ENCODE results near the gene ARHGEF28. TPM values are rescaled to one million over a fixed set of nuclear protein-coding genes. Genes with fewer than 3 reads are reported as not detected.

Gene ARHGEF28
- total RNA-seq, 1 experiment from 2014 or later, result 6.1 TPM

GRCh38 chr5:73719632-73720031, 93.6 kb downstream of the ARHGEF28 start:
- no peak overlapping the region for H2AFZ ChIP-seq (ENCODE audit: low read depth, low read length, poor library complexity, severe bottlenecking)
- intact Hi-C loops (cut with micrococcal nuclease), result no loop called here
- RAD21 ChIA-PET (ENCODE audit: low non-redundant PET in 1 of 2, low total read pairs in 2 of 2, uncharacterized antibody in 2 of 2, unreplicated experiment in 2 of 2), result no interaction called here
- BruUV-seq (replicated peaks), result no TSS peak
- H3K9ac ChIP-seq (ENCODE audit: low read length), result no peak overlapping the region
- no peak for TF ChIP-seq POLR2AphosphoS5 (IDR thresholded peaks at IDR 0.05; ENCODE audit: low read depth, low read length)
- TF ChIP-seq TCF7L2 (IDR thresholded peaks at IDR 0.05; ENCODE audit: borderline replicate concordance, extremely low read depth, insufficient read depth, insufficient read length), result no peak
- no peak for TF ChIP-seq FOSL1 (IDR thresholded peaks at IDR 0.05; ENCODE audit: low read depth)
- TF ChIP-seq, protein P1, sequence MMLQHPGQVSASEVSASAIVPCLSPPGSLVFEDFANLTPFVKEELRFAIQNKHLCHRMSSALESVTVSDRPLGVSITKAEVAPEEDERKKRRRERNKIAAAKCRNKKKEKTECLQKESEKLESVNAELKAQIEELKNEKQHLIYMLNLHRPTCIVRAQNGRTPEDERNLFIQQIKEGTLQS (IDR thresholded peaks at IDR 0.05), result no peak
- no peak for TF ChIP-seq SP1 (IDR thresholded peaks at IDR 0.05; ENCODE audit: low read depth)
- TF ChIP-seq, protein P2, sequence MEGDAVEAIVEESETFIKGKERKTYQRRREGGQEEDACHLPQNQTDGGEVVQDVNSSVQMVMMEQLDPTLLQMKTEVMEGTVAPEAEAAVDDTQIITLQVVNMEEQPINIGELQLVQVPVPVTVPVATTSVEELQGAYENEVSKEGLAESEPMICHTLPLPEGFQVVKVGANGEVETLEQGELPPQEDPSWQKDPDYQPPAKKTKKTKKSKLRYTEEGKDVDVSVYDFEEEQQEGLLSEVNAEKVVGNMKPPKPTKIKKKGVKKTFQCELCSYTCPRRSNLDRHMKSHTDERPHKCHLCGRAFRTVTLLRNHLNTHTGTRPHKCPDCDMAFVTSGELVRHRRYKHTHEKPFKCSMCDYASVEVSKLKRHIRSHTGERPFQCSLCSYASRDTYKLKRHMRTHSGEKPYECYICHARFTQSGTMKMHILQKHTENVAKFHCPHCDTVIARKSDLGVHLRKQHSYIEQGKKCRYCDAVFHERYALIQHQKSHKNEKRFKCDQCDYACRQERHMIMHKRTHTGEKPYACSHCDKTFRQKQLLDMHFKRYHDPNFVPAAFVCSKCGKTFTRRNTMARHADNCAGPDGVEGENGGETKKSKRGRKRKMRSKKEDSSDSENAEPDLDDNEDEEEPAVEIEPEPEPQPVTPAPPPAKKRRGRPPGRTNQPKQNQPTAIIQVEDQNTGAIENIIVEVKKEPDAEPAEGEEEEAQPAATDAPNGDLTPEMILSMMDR (IDR thresholded peaks at IDR 0.05 in 2 of 3, conservative IDR thresholded peaks at IDR 0.05 in 1 of 3; ENCODE audit: borderline replicate concordance in 1 of 3, insufficient read depth in 1 of 3, low read depth in 2 of 3, low read length in 2 of 3), result no peak
- TF ChIP-seq CBX3 (IDR thresholded peaks at IDR 0.05; ENCODE audit: low read depth), result no peak
- no peak for TF ChIP-seq ELF1 (IDR thresholded peaks at IDR 0.05; ENCODE audit: borderline replicate concordance, low read depth)
- TF ChIP-seq ZFX (IDR thresholded peaks at IDR 0.05), result no peak
- no peak for TF ChIP-seq RAD21 (IDR thresholded peaks at IDR 0.05; ENCODE audit: low read depth)
- TF ChIP-seq YY1 (IDR thresholded peaks at IDR 0.05; ENCODE audit: extremely low read depth, insufficient replicate concordance, low read depth, low read length), result no peak
- no peak for TF ChIP-seq EZH2phosphoT487 (IDR thresholded peaks at IDR 0.05; ENCODE audit: borderline replicate concordance)
- no peak for TF ChIP-seq SRF (IDR thresholded peaks at IDR 0.05; ENCODE audit: low read depth)
- no peak for TF ChIP-seq EZH2 (IDR thresholded peaks at IDR 0.05)
- no peak for TF ChIP-seq REST (IDR thresholded peaks at IDR 0.05; ENCODE audit: low read depth)
- no peak for TF ChIP-seq ZNF274 (IDR thresholded peaks at IDR 0.05; ENCODE audit: low read depth, low read length)
- no peak for TF ChIP-seq EGR1 (IDR thresholded peaks at IDR 0.05; ENCODE audit: low read depth)
- TF ChIP-seq, protein P3, sequence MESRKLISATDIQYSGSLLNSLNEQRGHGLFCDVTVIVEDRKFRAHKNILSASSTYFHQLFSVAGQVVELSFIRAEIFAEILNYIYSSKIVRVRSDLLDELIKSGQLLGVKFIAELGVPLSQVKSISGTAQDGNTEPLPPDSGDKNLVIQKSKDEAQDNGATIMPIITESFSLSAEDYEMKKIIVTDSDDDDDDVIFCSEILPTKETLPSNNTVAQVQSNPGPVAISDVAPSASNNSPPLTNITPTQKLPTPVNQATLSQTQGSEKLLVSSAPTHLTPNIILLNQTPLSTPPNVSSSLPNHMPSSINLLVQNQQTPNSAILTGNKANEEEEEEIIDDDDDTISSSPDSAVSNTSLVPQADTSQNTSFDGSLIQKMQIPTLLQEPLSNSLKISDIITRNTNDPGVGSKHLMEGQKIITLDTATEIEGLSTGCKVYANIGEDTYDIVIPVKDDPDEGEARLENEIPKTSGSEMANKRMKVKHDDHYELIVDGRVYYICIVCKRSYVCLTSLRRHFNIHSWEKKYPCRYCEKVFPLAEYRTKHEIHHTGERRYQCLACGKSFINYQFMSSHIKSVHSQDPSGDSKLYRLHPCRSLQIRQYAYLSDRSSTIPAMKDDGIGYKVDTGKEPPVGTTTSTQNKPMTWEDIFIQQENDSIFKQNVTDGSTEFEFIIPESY (IDR thresholded peaks at IDR 0.05; ENCODE audit: extremely low read depth, insufficient replicate concordance, low read length), result no peak
- no peak for TF ChIP-seq JUND (IDR thresholded peaks at IDR 0.05)
- TF ChIP-seq CEBPB (IDR thresholded peaks at IDR 0.05; ENCODE audit: low read depth), result no peak
- no peaks in the 10 kb centered on the region for H3K4me1 ChIP-seq (ENCODE audit: control insufficient read depth in 1 of 2, insufficient read depth in 2 of 2, low read length in 2 of 2)
- H3K27me3 ChIP-seq (ENCODE audit: insufficient read depth, low read length), result no peaks in the 10 kb centered on the region
- no peaks in the 10 kb centered on the region for H4K20me1 ChIP-seq (ENCODE audit: insufficient read depth)
- no peaks in the 10 kb centered on the region for H3K9me3 ChIP-seq (ENCODE audit: control insufficient read depth in 1 of 2, insufficient read depth in 1 of 2, low read depth in 1 of 2, low read length in 2 of 2)
- no peaks in the 10 kb centered on the region for H3K9me2 ChIP-seq (ENCODE audit: insufficient read depth)
- H3K36me3 ChIP-seq (ENCODE audit: control insufficient read depth in 1 of 2, insufficient read depth in 2 of 2, low read length in 2 of 2), result no peaks in the 10 kb centered on the region
- H3K4me2 ChIP-seq (ENCODE audit: low read length), result no peak overlapping the region
- POLR2A ChIA-PET, result no interaction called here
- H3K27ac ChIP-seq (ENCODE audit: low read depth, low read length), result no peak overlapping the region
- ATAC-seq, result no peak
- H3K79me2 ChIP-seq (ENCODE audit: insufficient read depth, low read length), result no peaks in the 10 kb centered on the region
- CTCF ChIA-PET, result interaction anchor here (1.2 kb wide), 1 partner anchor 20 kb away, joined by 3 read pairs; no protein-coding TSS in a partner anchor
- no peak overlapping the region for H3K4me3 ChIP-seq (replicated peaks in 1 of 2; ENCODE audit: low read depth in 1 of 2, low read length in 2 of 2)
- no peak for DNase-seq (ENCODE audit: low read depth, low spot score)
